ENCODE measurements around the gene HEATR1. TPM values are rescaled to one million over a fixed set of nuclear protein-coding genes. Genes with fewer than 3 reads are reported as not detected.

HEATR1 gene
- total RNA-seq, 4 donors from 2014 or later = 12.7 to 18.3 (median 16.8) TPM

- intact Hi-C loops (cut with DNase I; ENCODE audit: low total_unique reads) = no loop called here
- no peak overlapping the region for H3K4me3 ChIP-seq (ENCODE audit: low read depth, poor library complexity, severe bottlenecking)
- no peak for TF ChIP-seq POLR2A (IDR thresholded peaks at IDR 0.05)
- TF ChIP-seq, protein P1, sequence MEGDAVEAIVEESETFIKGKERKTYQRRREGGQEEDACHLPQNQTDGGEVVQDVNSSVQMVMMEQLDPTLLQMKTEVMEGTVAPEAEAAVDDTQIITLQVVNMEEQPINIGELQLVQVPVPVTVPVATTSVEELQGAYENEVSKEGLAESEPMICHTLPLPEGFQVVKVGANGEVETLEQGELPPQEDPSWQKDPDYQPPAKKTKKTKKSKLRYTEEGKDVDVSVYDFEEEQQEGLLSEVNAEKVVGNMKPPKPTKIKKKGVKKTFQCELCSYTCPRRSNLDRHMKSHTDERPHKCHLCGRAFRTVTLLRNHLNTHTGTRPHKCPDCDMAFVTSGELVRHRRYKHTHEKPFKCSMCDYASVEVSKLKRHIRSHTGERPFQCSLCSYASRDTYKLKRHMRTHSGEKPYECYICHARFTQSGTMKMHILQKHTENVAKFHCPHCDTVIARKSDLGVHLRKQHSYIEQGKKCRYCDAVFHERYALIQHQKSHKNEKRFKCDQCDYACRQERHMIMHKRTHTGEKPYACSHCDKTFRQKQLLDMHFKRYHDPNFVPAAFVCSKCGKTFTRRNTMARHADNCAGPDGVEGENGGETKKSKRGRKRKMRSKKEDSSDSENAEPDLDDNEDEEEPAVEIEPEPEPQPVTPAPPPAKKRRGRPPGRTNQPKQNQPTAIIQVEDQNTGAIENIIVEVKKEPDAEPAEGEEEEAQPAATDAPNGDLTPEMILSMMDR (IDR thresholded peaks at IDR 0.05) = no peak
- WGBS, 2 donors = 74 to 85% methylated on average over 2 of the region's 2 CpGs
- DNase-seq (ENCODE audit: low spot score in 2 of 2) = no peak
Observed at GRCh38 chr1:236561976-236562375, 42.3 kb downstream of the HEATR1 start.

DNA sequence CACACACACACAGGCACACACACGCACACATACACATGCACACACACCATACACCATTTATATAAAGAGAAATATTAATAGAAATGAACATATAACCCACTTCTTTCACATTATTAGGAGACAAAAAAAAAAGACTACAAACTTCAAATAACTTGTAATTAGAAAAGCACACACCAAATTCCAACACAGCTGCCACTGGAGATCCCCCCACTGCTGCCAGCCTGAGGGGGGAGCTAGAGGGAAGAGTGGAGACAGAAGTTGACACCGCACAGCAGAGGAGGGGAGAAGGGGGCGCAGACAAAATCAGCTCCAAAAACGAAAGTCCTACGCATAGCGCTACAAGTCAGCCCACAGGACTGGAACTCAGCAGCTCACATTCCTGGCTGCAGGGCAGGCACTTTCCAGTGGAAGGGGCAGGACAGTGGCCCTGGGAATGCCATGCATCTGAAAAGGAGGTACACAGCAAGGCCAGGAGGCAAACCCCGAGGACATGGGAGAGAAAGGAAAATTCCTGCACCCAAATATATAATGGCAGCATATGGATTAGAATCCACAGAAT is 44.0 kb downstream of the HEATR1 start:
- WGBS, 2 donors = 92 to 95% methylated on average over 7 of the region's 7 CpGs
- intact Hi-C loops (cut with DNase I; ENCODE audit: low total_unique reads) = no loop called here
- no peak for TF ChIP-seq POLR2A (IDR thresholded peaks at IDR 0.05)
- TF ChIP-seq, protein P1 (IDR thresholded peaks at IDR 0.05) = no peak

DNA sequence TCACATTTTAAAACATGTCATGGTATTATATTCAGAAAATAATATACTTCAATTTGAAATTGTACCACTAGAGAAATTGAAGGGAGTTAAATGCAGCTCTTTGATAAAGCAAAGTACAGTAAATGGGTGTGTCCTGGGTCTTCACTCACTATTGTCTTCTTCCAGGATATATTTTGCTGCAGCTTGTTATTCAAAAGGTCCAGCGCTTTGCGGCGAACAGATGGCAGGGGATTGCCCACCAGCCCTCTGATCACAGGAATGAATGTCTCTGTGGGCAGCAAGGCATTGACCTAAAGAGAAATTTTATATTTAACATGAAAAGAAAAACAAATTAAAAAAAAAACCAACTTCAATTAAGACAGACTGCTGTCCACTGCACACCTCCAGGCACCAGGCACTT is 45.5 kb downstream of the HEATR1 start:
- DNase-seq (ENCODE audit: low spot score in 2 of 2) = no peak
- H3K4me3 ChIP-seq (ENCODE audit: low read depth, poor library complexity, severe bottlenecking) = no peak overlapping the region
- intact Hi-C loops (cut with DNase I; ENCODE audit: low total_unique reads) = no loop called here
- 82 to 92% methylated on average over 3 of the region's 3 CpGs for WGBS, 2 donors
- no peak for TF ChIP-seq POLR2A (IDR thresholded peaks at IDR 0.05)
- TF ChIP-seq, protein P1 (IDR thresholded peaks at IDR 0.05) = no peak

More for the DNA sequence above, 44.0 kb downstream of the HEATR1 start:
- no peak for DNase-seq (ENCODE audit: low spot score in 2 of 2)
- no peak overlapping the region for H3K4me3 ChIP-seq (ENCODE audit: low read depth, poor library complexity, severe bottlenecking)

- TF ChIP-seq, protein P1 (IDR thresholded peaks at IDR 0.05) = no peak
- TF ChIP-seq POLR2A (IDR thresholded peaks at IDR 0.05) = no peak
- 80 to 85% methylated on average over 9 of the region's 9 CpGs for WGBS, 2 donors
- no peak overlapping the region for H3K4me3 ChIP-seq (ENCODE audit: low read depth, poor library complexity, severe bottlenecking)
- intact Hi-C loops (cut with DNase I; ENCODE audit: low total_unique reads) = no loop called here
- no peak for DNase-seq (ENCODE audit: low spot score in 2 of 2)
Observed at GRCh38 chr1:236558081-236558480, 46.2 kb downstream of the HEATR1 start.

DNA sequence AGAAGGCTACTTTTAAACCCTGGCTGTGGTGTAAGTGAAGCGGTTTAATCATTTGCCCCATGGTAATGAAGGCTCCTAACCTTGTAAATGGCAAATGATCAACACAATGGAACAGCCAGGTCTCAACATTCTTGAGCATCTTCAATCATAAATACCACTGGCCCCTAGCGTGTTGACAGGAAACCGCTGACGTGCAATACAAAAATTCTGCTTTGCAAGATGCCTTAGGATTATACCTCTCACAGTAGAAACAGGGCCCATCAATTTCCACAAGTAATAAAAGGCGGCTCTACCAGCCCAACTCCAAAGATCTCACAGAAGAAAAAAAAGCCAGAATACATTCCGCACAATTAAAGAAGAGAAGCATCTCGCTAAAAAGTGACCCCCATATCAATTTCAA is 47.7 kb downstream of the HEATR1 start:
- no peak overlapping the region for H3K4me3 ChIP-seq (ENCODE audit: low read depth, poor library complexity, severe bottlenecking)
- no peak for DNase-seq (ENCODE audit: low spot score in 2 of 2)
- TF ChIP-seq, protein P1 (IDR thresholded peaks at IDR 0.05) = no peak
- TF ChIP-seq POLR2A (IDR thresholded peaks at IDR 0.05) = no peak
- intact Hi-C loops (cut with DNase I; ENCODE audit: low total_unique reads) = no loop called here
- 94 to 97% methylated on average over 7 of the region's 7 CpGs for WGBS, 2 donors

GRCh38 chr1:236553370-236553769 is 50.9 kb downstream of the HEATR1 start:
- H3K4me3 ChIP-seq (ENCODE audit: low read depth, poor library complexity, severe bottlenecking) = no peak overlapping the region
- WGBS, 2 donors = 84% methylated on average over 8 of the region's 8 CpGs
- intact Hi-C loops (cut with DNase I; ENCODE audit: low total_unique reads) = no loop called here
- no peak for TF ChIP-seq POLR2A (IDR thresholded peaks at IDR 0.05)
- TF ChIP-seq, protein P1 (IDR thresholded peaks at IDR 0.05) = no peak
- no peak for DNase-seq (ENCODE audit: low spot score in 2 of 2)

Measured in lower leg skin (tissue), 4 donors.